ENCODE results near the gene POLR3A. TPM values are rescaled to one million over a fixed set of nuclear protein-coding genes. Genes with fewer than 3 reads are reported as not detected.

Gene POLR3A
- total RNA-seq, 2 experiments from 2014 or later = 16.3 to 21.5 TPM

DNA sequence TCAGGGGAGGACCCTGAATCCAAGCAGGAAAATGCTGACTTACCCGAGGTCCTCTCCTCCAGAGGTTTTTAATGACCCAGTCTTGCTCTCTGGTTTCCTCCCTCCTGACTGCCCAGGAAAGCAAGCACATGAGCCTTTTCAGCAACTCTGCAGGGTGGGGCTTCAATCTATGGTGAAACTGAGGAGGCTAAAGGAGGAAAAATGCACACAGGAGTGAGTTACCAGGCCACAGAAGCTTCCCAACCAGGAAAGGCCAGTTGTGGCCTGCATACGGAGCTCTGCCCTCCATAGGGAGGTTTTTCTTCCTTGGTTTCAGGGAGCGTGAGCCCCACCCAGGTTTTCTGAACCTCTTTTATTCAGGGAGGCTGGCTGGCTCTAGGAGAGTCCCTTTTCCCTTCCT lies 88.7 kb downstream of the POLR3A start:
- BruUV-seq (replicated peaks) = no TSS peak

DNA sequence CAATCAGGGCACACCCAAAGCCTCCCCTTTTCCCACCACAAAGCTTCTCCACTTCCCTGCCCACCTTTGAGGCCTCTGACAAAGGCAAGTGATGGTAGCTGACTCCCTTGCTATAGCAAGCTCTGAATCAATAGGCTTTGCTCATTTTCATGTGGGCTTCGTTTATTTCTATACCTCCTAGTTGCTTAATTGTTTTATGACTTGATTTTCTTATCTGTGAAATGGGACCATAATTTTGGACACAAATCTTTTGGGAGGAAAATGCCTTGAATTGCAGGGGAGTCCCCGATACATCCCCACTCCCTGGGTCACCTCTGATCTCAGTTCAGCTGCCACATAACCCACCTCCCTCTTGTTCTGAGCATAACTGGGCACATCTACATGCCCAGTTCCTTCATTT lies 89.1 kb downstream of the POLR3A start:
- H3K79me2 ChIP-seq (ENCODE audit: insufficient read depth, low read depth, low read length) = no peaks in the 10 kb centered on the region
- no peaks in the 10 kb centered on the region for H3K9me3 ChIP-seq (ENCODE audit: low read length)
- no peaks in the 10 kb centered on the region for H3K9me2 ChIP-seq (ENCODE audit: insufficient read depth, low read length)
- no peak for TF ChIP-seq EZH2phosphoT487 (IDR thresholded peaks at IDR 0.05; ENCODE audit: borderline replicate concordance, low read depth, low read length)
- TF ChIP-seq, protein P1, sequence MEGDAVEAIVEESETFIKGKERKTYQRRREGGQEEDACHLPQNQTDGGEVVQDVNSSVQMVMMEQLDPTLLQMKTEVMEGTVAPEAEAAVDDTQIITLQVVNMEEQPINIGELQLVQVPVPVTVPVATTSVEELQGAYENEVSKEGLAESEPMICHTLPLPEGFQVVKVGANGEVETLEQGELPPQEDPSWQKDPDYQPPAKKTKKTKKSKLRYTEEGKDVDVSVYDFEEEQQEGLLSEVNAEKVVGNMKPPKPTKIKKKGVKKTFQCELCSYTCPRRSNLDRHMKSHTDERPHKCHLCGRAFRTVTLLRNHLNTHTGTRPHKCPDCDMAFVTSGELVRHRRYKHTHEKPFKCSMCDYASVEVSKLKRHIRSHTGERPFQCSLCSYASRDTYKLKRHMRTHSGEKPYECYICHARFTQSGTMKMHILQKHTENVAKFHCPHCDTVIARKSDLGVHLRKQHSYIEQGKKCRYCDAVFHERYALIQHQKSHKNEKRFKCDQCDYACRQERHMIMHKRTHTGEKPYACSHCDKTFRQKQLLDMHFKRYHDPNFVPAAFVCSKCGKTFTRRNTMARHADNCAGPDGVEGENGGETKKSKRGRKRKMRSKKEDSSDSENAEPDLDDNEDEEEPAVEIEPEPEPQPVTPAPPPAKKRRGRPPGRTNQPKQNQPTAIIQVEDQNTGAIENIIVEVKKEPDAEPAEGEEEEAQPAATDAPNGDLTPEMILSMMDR (conservative IDR thresholded peaks at IDR 0.05; ENCODE audit: low read length) = no peak
- H3K4me3 ChIP-seq (ENCODE audit: low read depth, low read length, poor library complexity, severe bottlenecking) = no peak overlapping the region
- no peak overlapping the region for H2AFZ ChIP-seq (ENCODE audit: low read length)
- intact Hi-C loops (cut with micrococcal nuclease; ENCODE audit: unreplicated experiment) = no loop called here
- H3K4me2 ChIP-seq (ENCODE audit: low read length) = no peak overlapping the region
- no peak overlapping the region for H3K27ac ChIP-seq (ENCODE audit: low read depth, low read length, poor library complexity, severe bottlenecking)
- H3K36me3 ChIP-seq (ENCODE audit: insufficient read depth, low read length) = no peaks in the 10 kb centered on the region
- DNase-seq (ENCODE audit: low spot score) = no peak
- POLR2A ChIA-PET = interaction anchor here (0.6 kb wide), 1 partner anchor 355 kb away, joined by 3 read pairs; no protein-coding TSS in a partner anchor
- no TSS peak for BruUV-seq (replicated peaks)
- no peaks in the 10 kb centered on the region for H3K4me1 ChIP-seq (ENCODE audit: insufficient read depth, low read length, poor library complexity, severe bottlenecking)
- CTCF ChIA-PET (ENCODE audit: unreplicated experiment) = no interaction called here
- no peaks in the 10 kb centered on the region for H4K20me1 ChIP-seq (ENCODE audit: insufficient read depth, low read length)

More for the DNA sequence above, 88.7 kb downstream of the POLR3A start:
- Histone ChIP-seq H3K4me2 (ENCODE audit: low read length) (no peak overlapping the region), H3K36me3 (ENCODE audit: insufficient read depth, low read length) (no peaks in the 10 kb centered on the region), H4K20me1 (ENCODE audit: insufficient read depth, low read length) (no peaks in the 10 kb centered on the region), H3K9me2 (ENCODE audit: insufficient read depth, low read length) (no peaks in the 10 kb centered on the region), H3K27ac (ENCODE audit: low read depth, low read length, poor library complexity, severe bottlenecking) (no peak overlapping the region), H3K79me2 (ENCODE audit: insufficient read depth, low read depth, low read length) (no peaks in the 10 kb centered on the region), H3K4me1 (ENCODE audit: insufficient read depth, low read length, poor library complexity, severe bottlenecking) (no peaks in the 10 kb centered on the region), H3K4me3 (ENCODE audit: low read depth, low read length, poor library complexity, severe bottlenecking) (no peak overlapping the region), H3K9me3 (ENCODE audit: low read length) (no peaks in the 10 kb centered on the region), H2AFZ (ENCODE audit: low read length) (no peak overlapping the region)
- CTCF ChIA-PET (ENCODE audit: unreplicated experiment) = no interaction called here
- DNase-seq (ENCODE audit: low spot score) = no peak
- POLR2A ChIA-PET = interaction anchor here (0.6 kb wide), 1 partner anchor 355 kb away, joined by 3 read pairs; no protein-coding TSS in a partner anchor
- no peak for TF ChIP-seq EZH2phosphoT487 (IDR thresholded peaks at IDR 0.05; ENCODE audit: borderline replicate concordance, low read depth, low read length)
- TF ChIP-seq, protein P1 (conservative IDR thresholded peaks at IDR 0.05; ENCODE audit: low read length) = no peak
- intact Hi-C loops (cut with micrococcal nuclease; ENCODE audit: unreplicated experiment) = no loop called here

DNA sequence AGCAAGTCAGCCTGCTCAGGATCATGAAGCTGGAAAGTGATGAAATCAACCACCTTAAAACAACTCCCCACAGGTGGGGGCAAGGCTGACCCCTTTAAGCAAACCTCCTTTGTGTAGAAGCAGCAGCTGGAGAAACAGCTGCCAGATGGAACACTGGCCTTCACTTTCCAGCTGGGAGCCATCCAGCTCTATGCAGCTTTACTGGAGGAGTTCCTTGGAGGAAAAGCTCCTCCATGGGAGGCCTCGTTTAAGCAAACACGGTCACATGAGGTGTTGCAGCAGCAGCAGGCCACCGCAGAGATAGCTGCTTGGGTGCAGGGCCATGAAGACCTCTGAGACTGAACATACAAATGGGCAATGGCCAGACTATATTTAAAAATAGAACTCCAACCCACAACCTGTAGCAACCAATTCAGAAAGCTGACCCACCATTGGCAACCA lies 89.7 kb downstream of the POLR3A start:
- CTCF ChIA-PET (ENCODE audit: unreplicated experiment) = no interaction called here
- intact Hi-C loops (cut with micrococcal nuclease; ENCODE audit: unreplicated experiment) = no loop called here

More for the DNA sequence above, 89.7 kb downstream of the POLR3A start:
- H3K4me2 ChIP-seq (ENCODE audit: low read length) = no peak overlapping the region
- H4K20me1 ChIP-seq (ENCODE audit: insufficient read depth, low read length) = no peaks in the 10 kb centered on the region
- H3K4me3 ChIP-seq (ENCODE audit: low read depth, low read length, poor library complexity, severe bottlenecking) = no peak overlapping the region
- no peaks in the 10 kb centered on the region for H3K9me3 ChIP-seq (ENCODE audit: low read length)
- no peak overlapping the region for H3K27ac ChIP-seq (ENCODE audit: low read depth, low read length, poor library complexity, severe bottlenecking)
- POLR2A ChIA-PET = no interaction called here
- no TSS peak for BruUV-seq (replicated peaks)
- H2AFZ ChIP-seq (ENCODE audit: low read length) = no peak overlapping the region
- no peaks in the 10 kb centered on the region for H3K9me2 ChIP-seq (ENCODE audit: insufficient read depth, low read length)
- H3K4me1 ChIP-seq (ENCODE audit: insufficient read depth, low read length, poor library complexity, severe bottlenecking) = no peaks in the 10 kb centered on the region
- H3K79me2 ChIP-seq (ENCODE audit: insufficient read depth, low read depth, low read length) = no peaks in the 10 kb centered on the region
- TF ChIP-seq EZH2phosphoT487 (IDR thresholded peaks at IDR 0.05; ENCODE audit: borderline replicate concordance, low read depth, low read length) = no peak
- TF ChIP-seq, protein P1 (conservative IDR thresholded peaks at IDR 0.05; ENCODE audit: low read length) = no peak
- no peak for DNase-seq (ENCODE audit: low spot score)
- H3K36me3 ChIP-seq (ENCODE audit: insufficient read depth, low read length) = no peaks in the 10 kb centered on the region

Measured in OCI-LY7 (cell line).